Body of pancreas (tissue), 4 donors: ENCODE measurements around the gene TEP1. TPM values are rescaled to one million over a fixed set of nuclear protein-coding genes. Genes with fewer than 3 reads are reported as not detected.

Experiments used
- ATAC-seq: fragments of 150-250 bp; one replicate; pipeline ENCODE4 v1.9.1; 2016
- DNase-seq, 4 donors: peaks; one replicate each; pipeline ENCODE4 v3.0.0-alpha.2; 2019
- H3K27ac ChIP-seq, 4 donors: fragments of 200-600 bp; sonication (generic); 1 replicate in 3 of 4; 2 replicates in 1 of 4; pipeline versions ENCODE4 v1.5.1 to v1.6.1; 2016 to 2019; ENCODE audit warnings: mild to moderate bottlenecking in 1 of 4, mixed read lengths in 1 of 4, moderate library complexity in 1 of 4
- H3K27me3 ChIP-seq, 2 donors: fragments of 200-600 bp; sonication (generic); one replicate each; pipeline ENCODE4 v1.6.0; 2016; ENCODE audit warnings: mild to moderate bottlenecking in 1 of 2
- H3K36me3 ChIP-seq, 2 donors: fragments of 200-600 bp; sonication (generic); replicated peaks in 1 of 2; 2 replicates each; pipeline ENCODE4 v1.5.1; 2016; ENCODE audit warnings: low read depth in 2 of 2; ENCODE audit not compliant: insufficient read depth in 1 of 2
- H3K4me1 ChIP-seq: fragments of 200-600 bp; sonication (generic); one replicate; pipeline ENCODE4 v1.6.0; 2016
- H3K4me3 ChIP-seq, 2 donors: fragments of 200-600 bp; sonication (generic); 1 replicate in 1 of 2; 2 replicates in 1 of 2; pipeline ENCODE4 v1.5.1; 2016 to 2019
- H3K9me3 ChIP-seq, 3 donors: fragments of 200-600 bp; sonication (generic); 1 replicate in 2 of 3; 2 replicates in 1 of 3; pipeline ENCODE4 v1.5.1; 2016
- CTCF ChIP-seq, 7 experiments: fragments of 450-650 bp in 4 of 7; fragments of 200-600 bp in 3 of 7; sonication (generic) in 3 of 7; IDR thresholded peaks; one replicate each; pipeline ENCODE4 v1.5.1; 2016 to 2019; ENCODE audit warnings: antibody characterized with exemption in 7 of 7
- POLR2A ChIP-seq, 3 donors: fragments of 450-650 bp; IDR thresholded peaks; one replicate each; pipeline ENCODE4 v1.6.1; 2016; ENCODE audit warnings: antibody characterized with exemption in 3 of 3, mild to moderate bottlenecking in 2 of 3
- WGBS, 2 donors: methylation state at CpG; one replicate each; pipeline ENCODE4 v1.1.5; 2017; 5-methylcytosine and 5-hydroxymethylcytosine counted together
- intact Hi-C: fragments of 100-400 bp; cut with DNase I; formaldehyde crosslinking; loops from one replicate; pipeline ENCODE4 v1.15.1; 2023
- small RNA-seq: library from RNA; depleted of rRNA; stranded (forward); fragments of <200 nt; gene quantifications from one replicate; pipeline ENCODE3, GENCODE V24; 2016
- total RNA-seq, 2 donors: library from RNA; depleted of rRNA; stranded (reverse); fragments of >200 nt; gene quantifications; one replicate each; pipeline ENCODE4 v1.1.0, GENCODE V29; 2016

Gene TEP1
- total RNA-seq, 2 donors from 2014 or later, result 32.3 to 35.3 TPM

DNA sequence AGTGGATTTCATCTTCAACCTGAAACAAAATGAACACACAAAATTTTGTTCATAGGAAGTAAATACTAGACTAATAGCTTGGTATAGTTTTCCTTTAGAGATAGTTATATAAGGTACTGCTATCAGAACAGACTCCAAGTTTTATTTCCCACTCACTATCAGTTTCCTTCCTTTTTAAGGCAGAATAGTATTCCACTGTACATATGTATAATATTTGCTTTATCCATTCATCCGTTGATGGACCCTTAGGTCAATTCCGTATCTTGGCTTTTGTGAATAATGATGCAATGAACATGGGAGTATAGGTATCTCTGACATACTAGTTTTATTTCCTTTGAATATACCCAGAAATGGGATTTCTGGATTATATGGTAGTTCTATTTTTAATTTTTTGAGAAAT, 83.9 kb downstream of the TEP1 start:
- intact Hi-C loops, result no loop called here
- Histone ChIP-seq H3K4me3 (no peak overlapping the region), H3K4me1 (peaks cover 25% of the 10 kb centered on the region), H3K36me3 (peaks cover 0 to 7% of the 10 kb centered on the region in 2 donors), H3K27ac (no peak overlapping the region), H3K9me3 (peaks cover 0 to 3% (median 0%) of the 10 kb centered on the region in 3 donors), H3K27me3 (no peaks in the 10 kb centered on the region)
- 74 to 93% methylated on average over 2 of the region's 2 CpGs for WGBS, 2 donors
- no peak for DNase-seq
- no peak for ATAC-seq
- TF ChIP-seq CTCF (IDR thresholded peaks at IDR 0.05), result no peak
- no peak for TF ChIP-seq POLR2A (IDR thresholded peaks at IDR 0.05)

GRCh38 chr14:20328705-20329104, 84.6 kb downstream of the TEP1 start:
- Histone ChIP-seq H3K4me1 (peaks cover 20% of the 10 kb centered on the region), H3K36me3 (peaks cover 0 to 7% of the 10 kb centered on the region in 2 donors), H3K27me3 (no peaks in the 10 kb centered on the region), H3K9me3 (peaks cover 0 to 3% (median 0%) of the 10 kb centered on the region in 3 donors), H3K4me3 (no peak overlapping the region), H3K27ac (no peak overlapping the region)
- intact Hi-C loops, result no loop called here
- 40 to 49% methylated on average over 2 of the region's 2 CpGs for WGBS, 2 donors
- no peak for TF ChIP-seq POLR2A (IDR thresholded peaks at IDR 0.05)
- no peak for TF ChIP-seq CTCF (IDR thresholded peaks at IDR 0.05)
- no peak for ATAC-seq
- DNase-seq, result no peak

- intact Hi-C loops, result no loop called here
- TF ChIP-seq POLR2A (IDR thresholded peaks at IDR 0.05) (no peak), CTCF (IDR thresholded peaks at IDR 0.05) (peak; percentile 32 to 83 (median 77))
- Histone ChIP-seq H3K4me3 (no peak overlapping the region), H3K4me1 (peaks cover 12% of the 10 kb centered on the region), H3K36me3 (peaks cover 0 to 12% of the 10 kb centered on the region in 2 donors), H3K27ac (peak overlapping the region in 2 of 4 donors; percentile 7 to 19), H3K27me3 (no peaks in the 10 kb centered on the region), H3K9me3 (peaks cover 0 to 3% (median 0%) of the 10 kb centered on the region in 3 donors)
- WGBS, 2 donors, result 30 to 36% methylated on average over 8 of the region's 8 CpGs
- DNase-seq, result peak in 1 of 4 donors; percentile 43
- peak; percentile 65 for ATAC-seq
Measured at GRCh38 chr14:20327005-20327869, 86.1 kb downstream of the TEP1 start.

DNA sequence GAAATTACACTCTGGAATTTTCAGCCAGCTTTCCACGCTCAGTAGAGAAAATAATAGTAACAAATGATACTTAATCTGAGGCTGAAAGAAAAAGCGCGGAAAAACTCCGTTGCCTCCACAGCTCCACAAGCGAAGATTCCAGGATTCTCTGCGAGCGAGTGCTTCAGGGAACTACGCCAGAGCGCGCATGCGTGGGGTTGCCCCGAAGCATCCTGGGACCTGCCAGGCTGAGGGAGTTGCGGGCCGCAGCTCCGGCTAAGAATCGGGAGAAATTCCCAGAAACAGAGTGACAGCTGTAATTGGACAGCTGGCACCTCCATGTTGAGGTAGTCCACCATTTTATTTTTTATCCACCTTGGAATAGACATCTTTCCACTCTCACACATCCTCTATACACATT, 95.6 kb downstream of the TEP1 start:
- 97 to 98% methylated on average over 16 of the region's 16 CpGs for WGBS, 2 donors
- peaks cover 4 to 27% of the 10 kb centered on the region in 2 donors for H3K36me3 ChIP-seq
- no peak overlapping the region for H3K4me3 ChIP-seq
- no peaks in the 10 kb centered on the region for H3K4me1 ChIP-seq
- intact Hi-C loops, result no loop called here
- TF ChIP-seq CTCF (IDR thresholded peaks at IDR 0.05), result no peak
- TF ChIP-seq POLR2A (IDR thresholded peaks at IDR 0.05), result no peak
- ATAC-seq (no peak), DNase-seq (no peak)
- no peaks in the 10 kb centered on the region for H3K27me3 ChIP-seq
- H3K27ac ChIP-seq, result no peak overlapping the region
- H3K9me3 ChIP-seq, result no peaks in the 10 kb centered on the region

Small RNA genes within 50 kb of the gene (small RNA-seq; reads per million reads assigned to genes)
- gene RNA5SP382, result 0.52 reads per million, percentile 4 among the genes with 10 or more reads in this experiment
- not detected for gene SNORA79B
- 36.7 reads per million, percentile 95 among the genes with 10 or more reads in this experiment for gene SNORD126

Other genes with a start within 250 kb of the TEP1 start
- not detected for gene OR11G2, start 222.6 kb downstream of the TEP1 start, total RNA-seq
- not detected for gene OR11H6, start 189.8 kb downstream of the TEP1 start, total RNA-seq
- not detected for gene OR11H7, start 184.5 kb downstream of the TEP1 start, total RNA-seq
- not detected for gene OR11H4, start 174.2 kb downstream of the TEP1 start, total RNA-seq
- gene TTC5, start 107.5 kb downstream of the TEP1 start, total RNA-seq, result 10 to 100 TPM; 12.5 to 16.6 TPM
- 10 to 100 TPM; 17.1 to 66.9 TPM for gene CCNB1IP1, start 80.2 kb downstream of the TEP1 start, total RNA-seq
- 10 to 100 TPM in 1 of 2 donors, 1 to 10 TPM in 1; 5.6 to 11.7 TPM for gene PARP2, start 69.9 kb downstream of the TEP1 start, total RNA-seq
- under 1 TPM in 1 of 2 donors, not detected in 1; 0.26 TPM for gene KLHL33, start 22.7 kb upstream of the TEP1 start, total RNA-seq
- gene OSGEP, start 41.3 kb upstream of the TEP1 start, total RNA-seq, result 10 to 100 TPM; 36.1 to 53.4 TPM
- 100 to 1,000 TPM in 1 of 2 donors, 10 to 100 TPM in 1; 86.7 to 101 TPM for gene APEX1, start 41.7 kb upstream of the TEP1 start, total RNA-seq
- 10 to 100 TPM; 12.2 to 12.5 TPM for gene PIP4P1, start 47.9 kb upstream of the TEP1 start, total RNA-seq
- gene PNP, start 55.9 kb upstream of the TEP1 start, total RNA-seq, result 10 to 100 TPM; 20.4 to 24.9 TPM
- gene RNASE10, start 92.0 kb upstream of the TEP1 start, total RNA-seq, result 1 to 10 TPM in 1 of 2 donors, not detected in 1; 4.3 TPM
- not detected for gene RNASE9, start 147.5 kb upstream of the TEP1 start, total RNA-seq
- not detected for gene RNASE11, start 174.5 kb upstream of the TEP1 start, total RNA-seq
- not detected for gene RNASE12, start 177.9 kb upstream of the TEP1 start, total RNA-seq
- gene OR6S1, start 228.2 kb upstream of the TEP1 start, total RNA-seq, result not detected